EL (cell line): ENCODE results near the gene KLHL35.
A peak's percentile ranks its signal among the peaks of the same experiment; 100 is the strongest.
"Not testable (repeated sequence)": the region's sequence is repeated elsewhere in the genome, so short reads cannot be mapped to it uniquely, and the experiment has no call there.

Experiments used
- DNase-seq: peaks from one replicate; pipeline ENCODE4 v3.0.0-alpha.2; 2016

Gene KLHL35

GRCh38 chr11:75422248-75423231 lies 10.5 kb downstream of the KLHL35 start:
- DNase-seq = no peak

- no peak for DNase-seq
Measured at GRCh38 chr11:75421902-75422247, 11.1 kb downstream of the KLHL35 start.

DNA sequence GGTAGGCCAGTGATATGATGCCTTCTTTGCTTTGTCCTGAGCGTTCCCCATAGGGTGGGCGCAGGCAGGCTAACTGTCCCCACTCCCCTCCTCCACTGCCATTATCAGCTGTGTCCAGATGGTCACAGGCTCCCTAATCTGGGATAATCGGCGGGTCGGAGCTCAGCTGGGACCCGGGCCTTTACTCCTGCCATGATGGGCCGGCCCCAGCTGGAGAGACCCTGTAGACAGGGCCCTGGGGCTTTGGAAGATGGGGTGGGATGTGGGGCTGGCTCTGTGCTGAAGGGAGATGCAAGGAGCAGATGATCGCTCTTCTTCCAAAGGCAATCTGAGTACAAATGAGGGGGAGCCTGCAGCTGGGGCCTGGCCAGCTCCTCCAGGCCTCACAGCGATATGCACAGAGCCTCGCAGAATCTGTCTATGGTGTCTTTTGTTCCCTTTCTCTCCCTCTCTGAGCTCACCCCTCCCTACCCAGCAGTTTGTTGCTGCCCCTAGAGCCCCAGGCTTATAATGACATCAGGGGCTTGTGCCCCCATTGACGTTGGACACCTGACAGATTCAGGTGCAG lies 11.9 kb downstream of the KLHL35 start:
- DNase-seq = no peak

- DNase-seq = no peak
Measured at GRCh38 chr11:75420224-75421034, 12.6 kb downstream of the KLHL35 start.

DNA sequence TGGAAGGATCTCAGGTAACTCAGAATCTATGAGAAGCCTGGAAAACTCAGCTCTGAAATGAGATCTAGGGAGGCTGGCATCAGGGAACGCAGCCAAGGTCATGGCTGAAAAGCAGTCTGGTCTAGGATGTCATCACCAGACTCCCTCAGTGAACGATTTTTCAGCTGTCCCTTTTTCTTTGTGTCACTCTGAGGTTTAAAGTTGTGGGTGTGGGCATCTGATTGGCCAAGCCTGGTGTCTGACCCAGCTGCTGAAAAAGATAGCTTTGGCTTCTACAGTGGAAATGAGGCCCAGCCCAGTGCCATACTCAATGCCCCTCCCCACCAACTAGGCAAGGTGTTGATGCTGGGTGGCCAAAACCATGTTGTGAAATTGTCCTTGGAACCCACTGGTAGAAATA lies 19.1 kb downstream of the KLHL35 start:
- no peak for DNase-seq

DNA sequence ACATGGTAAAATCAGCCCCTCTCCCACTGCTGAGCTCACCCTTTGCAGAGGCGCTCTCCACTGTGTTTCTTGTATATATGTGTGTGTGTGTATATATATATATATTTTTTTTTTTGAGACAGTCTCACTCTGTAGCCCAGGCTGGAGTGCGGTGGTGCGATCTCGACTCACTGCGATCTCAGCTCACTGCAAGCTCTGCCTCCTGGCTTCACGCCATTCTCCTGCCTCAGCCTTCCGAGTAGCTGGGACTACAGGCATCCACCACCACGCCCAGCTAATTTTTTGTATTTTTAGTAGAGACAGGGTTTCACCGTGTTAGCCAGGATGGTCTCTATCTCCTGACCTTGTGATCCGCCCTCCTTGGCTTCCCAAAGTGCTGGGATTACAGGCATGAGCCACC lies 19.9 kb downstream of the KLHL35 start:
- not testable (repeated sequence) for DNase-seq

DNA sequence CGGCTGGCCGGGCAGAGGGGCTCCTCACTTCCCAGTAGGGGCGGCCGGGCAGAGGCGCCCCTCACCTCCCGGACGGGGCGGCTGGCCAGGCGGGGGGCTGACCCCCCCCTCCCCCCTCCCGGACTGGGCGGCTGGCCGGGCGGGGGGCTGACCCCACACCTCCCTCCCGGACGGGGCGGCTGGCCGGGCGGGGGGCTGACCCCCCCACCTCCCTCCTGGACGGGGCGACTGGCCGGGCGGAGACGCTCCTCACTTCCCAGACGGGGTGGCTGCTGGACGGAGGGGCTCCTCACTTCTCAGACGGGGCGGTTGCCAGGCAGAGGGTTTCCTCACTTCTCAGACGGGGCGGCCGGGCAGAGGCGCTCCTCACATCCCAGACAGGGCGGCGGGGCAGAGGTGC lies 23.0 kb downstream of the KLHL35 start:
- DNase-seq = not testable (repeated sequence)

DNA sequence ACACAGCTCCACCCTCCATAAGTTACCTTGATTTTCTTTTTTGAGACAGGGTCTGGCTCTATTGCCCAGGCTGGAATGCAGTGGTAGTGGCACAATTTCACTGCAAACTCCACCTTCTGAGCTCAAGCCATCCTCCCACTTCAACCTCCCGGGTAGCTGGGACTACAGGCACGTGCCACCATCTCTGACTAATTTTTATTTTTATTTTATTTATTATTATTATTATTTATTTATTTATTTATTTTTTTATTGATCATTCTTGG lies 24.1 kb downstream of the KLHL35 start:
- no peak for DNase-seq

DNA sequence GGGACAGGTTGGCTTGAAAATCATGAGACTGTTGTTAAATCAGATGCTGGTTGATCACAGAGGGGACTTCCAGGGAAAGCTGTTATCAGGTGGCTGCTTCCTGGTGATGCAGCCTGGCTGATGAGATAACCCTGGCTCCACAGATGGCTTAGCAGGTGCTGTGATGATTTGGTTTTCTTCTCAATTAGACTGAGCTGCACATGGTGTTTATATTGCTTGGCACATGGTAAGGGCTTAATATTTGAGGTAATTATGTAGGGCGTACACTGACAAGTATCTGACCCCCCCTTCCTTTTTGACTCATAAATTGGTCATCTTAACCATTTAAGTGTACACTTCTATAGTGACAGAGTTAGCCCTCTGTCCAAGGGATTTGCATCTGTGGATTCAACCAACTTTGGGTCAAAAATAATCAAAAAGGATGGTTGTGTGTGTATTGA lies 26.6 kb downstream of the KLHL35 start:
- DNase-seq = peak; percentile 58

GRCh38 chr11:75403983-75404658 lies 28.9 kb downstream of the KLHL35 start:
- DNase-seq = no peak

DNA sequence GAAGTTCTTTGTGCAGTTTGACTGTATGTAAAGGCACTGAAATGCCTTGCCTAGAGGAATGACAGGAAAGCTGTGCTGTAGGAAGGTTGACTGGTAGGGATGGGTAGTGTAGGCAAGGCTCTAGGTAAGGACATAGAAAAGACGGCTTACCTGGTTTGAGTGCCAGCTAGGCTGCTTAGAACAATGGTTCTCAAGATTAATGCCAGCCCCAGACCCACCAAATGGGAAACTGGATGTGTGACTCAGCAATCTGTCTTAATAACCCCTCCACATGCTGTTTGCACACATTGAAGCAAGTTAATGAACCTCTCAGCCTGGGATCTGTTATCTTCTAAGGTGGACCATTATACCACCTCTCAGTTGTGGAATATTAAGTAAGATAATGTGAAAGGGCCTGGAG lies 30.0 kb downstream of the KLHL35 start:
- DNase-seq = no peak

GRCh38 chr11:75402002-75402773 lies 30.8 kb downstream of the KLHL35 start:
- no peak for DNase-seq

GRCh38 chr11:75400146-75400865 lies 32.7 kb downstream of the KLHL35 start:
- DNase-seq = no peak

DNA sequence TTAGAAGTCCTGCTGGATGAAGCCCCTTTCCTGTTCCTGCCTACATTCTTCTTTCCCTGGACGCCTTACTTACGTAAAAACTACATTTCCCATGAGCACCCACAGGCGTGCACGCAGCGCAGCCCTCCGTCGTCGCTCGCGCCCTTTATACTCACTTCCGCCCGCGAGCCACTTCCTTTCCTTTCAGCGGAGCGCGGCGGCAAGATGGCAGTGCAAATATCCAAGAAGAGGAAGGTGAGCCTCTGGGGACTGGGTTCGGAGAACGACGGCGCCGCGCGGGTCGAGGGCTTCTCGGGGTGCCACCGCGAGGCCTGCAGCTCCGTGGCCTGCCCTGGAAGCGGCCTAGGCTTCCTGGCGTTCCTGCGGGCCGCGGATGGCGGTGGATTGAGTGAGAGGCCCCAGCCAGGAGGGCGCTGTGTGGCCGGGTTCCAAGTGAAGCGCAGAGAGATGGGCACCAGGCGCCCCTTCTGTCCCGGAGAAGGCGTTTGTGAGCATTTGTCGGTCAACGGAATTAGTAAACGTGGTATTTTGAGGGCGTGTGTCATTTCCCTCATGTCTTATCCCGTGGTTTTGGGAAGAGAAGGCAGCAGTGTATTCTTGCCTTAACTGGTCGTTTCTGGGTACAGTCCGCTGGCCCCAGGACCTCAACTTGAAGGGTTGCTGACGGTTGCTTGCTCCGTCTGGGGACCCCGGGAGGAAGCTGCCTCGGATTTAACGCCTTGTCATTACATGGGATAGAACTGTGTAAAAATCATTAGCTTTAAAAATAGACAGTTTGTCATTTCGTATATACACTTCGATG lies 33.5 kb downstream of the KLHL35 start, which contains the start of gene RPS3:
Gene RPS3, plus strand, starts transcription at position 175 of the 802 bp plus-strand sequence. Its CDS starts 30 bp downstream, at position 205.
- DNase-seq = peak; percentile 91

- DNase-seq = no peak
Measured at GRCh38 chr11:75398906-75399305, 34.1 kb downstream of the KLHL35 start.

GRCh38 chr11:75394085-75394840 lies 38.7 kb downstream of the KLHL35 start:
- DNase-seq = no peak

GRCh38 chr11:75389925-75390324 lies 43.1 kb downstream of the KLHL35 start:
- no peak for DNase-seq

DNA sequence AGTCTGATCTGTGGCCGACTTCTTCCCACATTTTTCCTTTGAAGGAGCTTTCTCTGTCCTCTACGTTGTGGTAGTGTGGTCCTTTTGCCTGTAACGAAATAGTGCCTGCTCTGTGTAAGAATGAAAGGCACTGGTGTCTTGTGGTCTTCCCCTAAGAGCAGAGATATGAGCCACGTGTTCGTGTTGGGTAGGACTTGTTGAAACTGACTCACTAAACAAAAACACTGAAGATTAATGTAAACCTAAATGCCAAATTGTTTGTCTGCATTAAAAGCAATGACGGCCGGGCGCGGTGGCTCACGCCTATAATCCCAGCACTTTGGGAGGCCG lies 43.8 kb downstream of the KLHL35 start:
- DNase-seq = no peak

DNA sequence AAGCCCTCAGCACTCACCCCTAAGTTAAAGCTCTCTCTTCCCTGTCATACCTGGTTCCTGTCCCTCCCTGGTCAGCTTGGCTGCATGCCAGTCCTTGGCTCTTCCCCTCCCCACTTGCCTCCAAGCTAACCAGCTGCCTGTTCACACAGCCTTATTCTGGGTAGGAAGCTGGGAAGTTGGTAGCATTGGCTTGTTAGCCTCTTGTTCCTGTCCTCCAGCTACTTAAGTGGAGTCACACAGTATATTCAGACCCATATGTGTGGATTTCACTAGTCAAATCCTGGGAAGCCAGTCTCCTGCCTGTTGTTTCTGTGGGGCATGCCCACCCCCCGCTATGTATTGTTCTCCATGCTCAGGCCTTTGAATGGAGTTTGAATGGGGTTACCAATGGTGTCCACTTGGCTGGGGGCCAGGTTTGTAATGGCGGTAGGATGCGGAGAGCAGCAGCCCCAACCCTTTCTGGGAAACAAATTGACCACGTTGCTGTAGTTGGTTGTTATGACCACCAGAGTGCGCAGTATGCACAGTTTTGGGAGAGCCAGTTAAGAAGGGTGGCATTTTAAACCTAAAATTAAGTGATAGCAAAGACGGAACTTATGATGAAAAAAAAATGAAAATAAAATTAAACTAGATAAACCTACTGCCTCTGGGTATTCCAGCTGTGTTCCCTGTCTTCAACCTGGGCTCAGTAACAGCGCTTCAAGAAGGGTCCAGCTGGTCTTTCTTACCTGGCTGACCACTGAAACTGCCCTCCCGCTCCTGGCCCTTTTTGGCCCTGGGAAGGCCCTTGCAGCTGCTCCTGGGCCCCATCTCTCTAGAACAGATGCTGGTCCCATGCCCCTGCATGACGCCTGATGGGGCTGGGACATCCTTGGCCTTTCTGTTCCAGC lies 44.4 kb downstream of the KLHL35 start:
- DNase-seq = peak; percentile 78
